T-helper 2 cell treated with Interferon-gamma antibody and Interleukin-4, amounts not matched to agents 5 μg/mL and 100 μg/mL, for 36 hours (primary cell): Measurements from ENCODE around the gene RMND5A.
"Not testable (repeated sequence)": the region's sequence is repeated elsewhere in the genome, so short reads cannot be mapped to it uniquely, and the experiment has no call there.

Experiments
- DNase-seq: peaks from one replicate; pipeline ENCODE4 v3.0.0; 2021; ENCODE audit warnings: low spot score
- H3K27ac Mint-ChIP-seq: one replicate; pipeline ENCODE4 v1.8.0; 2021; ENCODE audit warnings: mild to moderate bottlenecking, mixed read lengths
- H3K27me3 Mint-ChIP-seq: one replicate; pipeline ENCODE4 v1.8.0; 2021; ENCODE audit warnings: low read depth, mixed read lengths
- H3K36me3 Mint-ChIP-seq: one replicate; pipeline ENCODE4 v1.8.0; 2021; ENCODE audit warnings: low read depth, mixed read lengths
- H3K4me1 Mint-ChIP-seq: one replicate; pipeline ENCODE4 v1.8.0; 2021; ENCODE audit warnings: low read depth, mixed read lengths
- H3K4me3 Mint-ChIP-seq: one replicate; pipeline ENCODE4 v1.8.0; 2022; ENCODE audit warnings: mild to moderate bottlenecking, moderate library complexity, mixed read lengths
- H3K9me3 Mint-ChIP-seq: one replicate; pipeline ENCODE4 v1.8.0; 2021; ENCODE audit warnings: mixed read lengths

Gene RMND5A

DNA sequence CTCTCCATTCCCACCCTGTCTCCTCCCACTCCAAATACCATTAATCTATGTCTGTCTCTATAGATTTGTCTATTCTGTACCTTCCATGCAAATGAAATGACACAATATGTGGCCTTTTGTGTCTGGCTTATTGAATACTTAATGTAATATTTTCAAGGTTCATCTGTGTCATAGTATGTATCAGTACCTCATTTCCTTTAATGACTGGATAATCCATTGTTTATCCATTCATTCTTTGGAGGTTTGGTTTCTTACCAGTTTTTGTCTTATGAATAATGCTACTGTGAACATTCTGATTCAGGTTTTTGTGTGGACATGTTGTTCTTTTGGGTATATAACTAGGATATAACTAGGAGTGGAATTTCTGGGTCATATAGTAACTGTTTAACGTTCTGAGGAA, 14.8 kb downstream of the RMND5A start:
- H3K36me3 Mint-ChIP-seq, H3K4me1 Mint-ChIP-seq, H3K27me3 Mint-ChIP-seq, H3K4me3 Mint-ChIP-seq, DNase-seq, H3K9me3 Mint-ChIP-seq, H3K27ac Mint-ChIP-seq: not testable (repeated sequence)

DNA sequence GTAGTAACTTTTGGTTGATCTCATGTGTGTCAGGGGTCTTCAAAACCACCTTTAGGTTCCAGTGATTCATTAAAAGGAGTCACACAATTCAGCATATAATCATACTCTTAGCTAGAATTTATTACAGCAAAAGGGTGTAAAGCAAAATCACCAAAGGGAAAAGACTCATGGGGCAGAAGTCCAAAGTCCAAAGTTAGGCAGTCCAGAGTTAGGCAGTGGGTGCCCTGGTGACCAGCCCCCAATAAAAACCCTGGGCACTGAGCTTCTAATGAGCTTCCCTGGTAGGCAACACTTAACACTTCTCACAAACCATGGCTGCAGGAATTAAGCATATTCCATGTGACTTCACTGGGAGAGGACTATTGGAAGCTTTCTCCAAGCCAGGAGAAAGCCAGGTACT, 19.4 kb downstream of the RMND5A start:
- DNase-seq, H3K27me3 Mint-ChIP-seq, H3K27ac Mint-ChIP-seq, H3K4me1 Mint-ChIP-seq, H3K9me3 Mint-ChIP-seq, H3K4me3 Mint-ChIP-seq: not testable (repeated sequence)
- H3K36me3 Mint-ChIP-seq: peaks cover 11% of the 10 kb centered on the region

- not testable (repeated sequence) for H3K4me3 Mint-ChIP-seq, H3K27me3 Mint-ChIP-seq, H3K4me1 Mint-ChIP-seq, H3K9me3 Mint-ChIP-seq, DNase-seq, H3K27ac Mint-ChIP-seq
- peaks cover 11% of the 10 kb centered on the region for H3K36me3 Mint-ChIP-seq
Observed at GRCh38 chr2:86739889-86740288, 19.8 kb downstream of the RMND5A start.

DNA sequence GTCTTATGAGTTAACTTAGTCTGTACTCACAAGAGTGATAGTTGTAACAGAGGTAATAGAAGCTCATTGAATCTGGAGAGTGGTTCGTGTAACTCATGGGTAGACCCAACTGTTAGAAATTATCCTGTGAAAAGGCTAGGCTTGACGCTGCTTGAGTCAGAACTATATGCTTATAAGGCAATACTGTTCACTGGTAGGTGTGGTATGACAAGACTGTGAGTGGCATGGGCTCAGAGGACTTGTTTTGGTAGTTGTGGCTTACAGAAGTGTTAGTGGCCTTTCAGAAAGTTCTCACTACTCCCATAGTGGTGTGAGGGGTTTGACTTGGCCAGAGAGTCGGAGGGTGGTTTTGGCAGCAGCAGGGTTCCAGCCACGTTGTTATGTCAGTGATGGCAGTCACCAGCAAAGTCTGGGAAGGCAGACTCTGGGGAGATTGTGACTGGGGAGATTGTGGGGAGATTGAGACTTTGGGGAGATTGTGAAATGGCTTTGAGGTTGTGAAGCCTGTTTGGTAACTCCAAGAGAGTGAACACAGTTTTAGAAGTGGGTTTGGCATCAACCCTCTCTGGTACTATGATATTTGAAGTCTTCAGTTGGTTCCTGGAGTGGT, 21.9 kb downstream of the RMND5A start:
- not testable (repeated sequence) for H3K27ac Mint-ChIP-seq

GRCh38 chr2:86744152-86744551, 24.1 kb downstream of the RMND5A start:
- H3K4me3 Mint-ChIP-seq: no peak overlapping the region
- peaks cover 17% of the 10 kb centered on the region for H3K4me1 Mint-ChIP-seq
- H3K27me3 Mint-ChIP-seq: no peaks in the 10 kb centered on the region
- H3K9me3 Mint-ChIP-seq: peaks cover 4% of the 10 kb centered on the region
- H3K36me3 Mint-ChIP-seq: peaks cover 33% of the 10 kb centered on the region
- no peak overlapping the region for H3K27ac Mint-ChIP-seq
- no peak for DNase-seq

More for the DNA sequence above, 21.9 kb downstream of the RMND5A start:
- not testable (repeated sequence) for DNase-seq, H3K27me3 Mint-ChIP-seq, H3K9me3 Mint-ChIP-seq, H3K4me3 Mint-ChIP-seq
- peaks cover 11% of the 10 kb centered on the region for H3K4me1 Mint-ChIP-seq
- H3K36me3 Mint-ChIP-seq: peaks cover 18% of the 10 kb centered on the region

DNA sequence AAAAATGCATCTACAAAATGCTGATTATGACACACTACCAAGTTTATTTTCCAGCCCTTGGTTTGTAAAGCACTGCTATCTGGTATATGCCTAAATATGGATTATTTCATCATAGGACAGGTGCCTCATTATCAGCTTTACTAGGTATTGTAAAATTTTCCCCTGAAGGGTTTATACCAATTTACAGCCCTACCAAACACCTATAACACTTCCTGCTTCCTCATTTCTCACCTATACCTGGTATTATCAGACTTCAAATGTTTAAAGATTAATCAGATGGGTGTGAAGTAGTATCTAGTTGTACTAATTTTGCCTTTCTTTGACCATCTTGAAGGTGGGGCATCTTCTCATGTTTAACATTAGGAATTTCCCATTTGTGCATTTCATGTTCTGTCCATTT, 26.8 kb downstream of the RMND5A start:
- Mint-ChIP-seq H3K4me3 (no peak overlapping the region), H3K27ac (no peak overlapping the region), H3K27me3 (no peaks in the 10 kb centered on the region), H3K36me3 (peaks cover 57% of the 10 kb centered on the region), H3K4me1 (peaks cover 23% of the 10 kb centered on the region), H3K9me3 (peaks cover 21% of the 10 kb centered on the region)
- no peak for DNase-seq

- DNase-seq: no peak
- H3K27ac Mint-ChIP-seq: no peak overlapping the region
- H3K4me1 Mint-ChIP-seq: peaks cover 21% of the 10 kb centered on the region
- H3K9me3 Mint-ChIP-seq: peaks cover 21% of the 10 kb centered on the region
- H3K4me3 Mint-ChIP-seq: no peak overlapping the region
- H3K27me3 Mint-ChIP-seq: no peaks in the 10 kb centered on the region
- peaks cover 65% of the 10 kb centered on the region for H3K36me3 Mint-ChIP-seq
Observed at GRCh38 chr2:86747711-86748639, 27.9 kb downstream of the RMND5A start.

GRCh38 chr2:86750240-86750839, 30.2 kb downstream of the RMND5A start:
- peaks cover 21% of the 10 kb centered on the region for H3K9me3 Mint-ChIP-seq
- H3K36me3 Mint-ChIP-seq: peaks cover 64% of the 10 kb centered on the region
- no peak for DNase-seq
- no peak overlapping the region for H3K4me3 Mint-ChIP-seq
- H3K4me1 Mint-ChIP-seq: peaks cover 19% of the 10 kb centered on the region
- H3K27me3 Mint-ChIP-seq: no peaks in the 10 kb centered on the region
- no peak overlapping the region for H3K27ac Mint-ChIP-seq

DNA sequence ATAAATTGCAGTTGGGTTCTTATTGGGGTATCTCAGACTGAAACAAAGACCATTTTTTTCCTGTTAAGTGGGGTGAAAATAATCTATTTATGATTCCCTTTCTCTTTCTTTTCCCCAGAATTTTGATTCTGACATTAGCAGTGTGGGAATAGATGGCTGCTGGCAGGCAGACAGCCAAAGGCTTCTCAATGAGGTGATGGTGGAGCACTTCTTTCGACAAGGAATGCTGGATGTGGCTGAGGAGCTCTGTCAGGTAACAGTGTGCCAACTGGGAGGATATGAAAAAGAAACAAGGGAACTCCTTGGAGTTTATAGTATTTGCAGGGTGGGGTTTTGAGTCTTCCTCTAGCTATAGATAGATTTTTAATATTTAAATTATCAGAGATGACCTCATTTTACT, 31.7 kb downstream of the RMND5A start:
- Mint-ChIP-seq H3K4me1 (peaks cover 13% of the 10 kb centered on the region), H3K36me3 (peaks cover 69% of the 10 kb centered on the region), H3K27me3 (no peaks in the 10 kb centered on the region), H3K4me3 (no peak overlapping the region), H3K27ac (no peak overlapping the region), H3K9me3 (peaks cover 21% of the 10 kb centered on the region)
- DNase-seq: no peak

DNA sequence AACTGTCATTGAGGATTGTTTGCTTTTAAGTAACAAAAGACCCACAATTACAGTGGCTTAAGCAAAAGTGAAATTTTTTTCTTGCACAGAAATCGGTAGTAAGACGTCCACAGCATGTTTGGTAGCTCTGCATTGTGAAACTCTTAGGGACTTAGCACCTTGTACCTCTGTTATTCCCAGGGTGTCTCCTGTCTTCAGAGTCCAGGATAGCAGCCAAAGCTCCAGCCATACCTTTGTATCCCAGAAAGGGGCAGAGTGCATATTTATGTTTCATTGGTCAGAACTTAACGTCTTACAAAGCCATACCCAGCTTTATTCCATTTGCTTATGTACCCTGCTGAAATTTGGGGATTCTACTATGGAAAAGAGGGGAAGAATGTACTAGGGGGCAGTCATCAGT, 32.8 kb downstream of the RMND5A start:
- H3K4me1 Mint-ChIP-seq: peaks cover 6% of the 10 kb centered on the region
- no peak overlapping the region for H3K27ac Mint-ChIP-seq
- DNase-seq: no peak
- peaks cover 65% of the 10 kb centered on the region for H3K36me3 Mint-ChIP-seq
- no peaks in the 10 kb centered on the region for H3K27me3 Mint-ChIP-seq
- H3K4me3 Mint-ChIP-seq: no peak overlapping the region
- peaks cover 21% of the 10 kb centered on the region for H3K9me3 Mint-ChIP-seq

DNA sequence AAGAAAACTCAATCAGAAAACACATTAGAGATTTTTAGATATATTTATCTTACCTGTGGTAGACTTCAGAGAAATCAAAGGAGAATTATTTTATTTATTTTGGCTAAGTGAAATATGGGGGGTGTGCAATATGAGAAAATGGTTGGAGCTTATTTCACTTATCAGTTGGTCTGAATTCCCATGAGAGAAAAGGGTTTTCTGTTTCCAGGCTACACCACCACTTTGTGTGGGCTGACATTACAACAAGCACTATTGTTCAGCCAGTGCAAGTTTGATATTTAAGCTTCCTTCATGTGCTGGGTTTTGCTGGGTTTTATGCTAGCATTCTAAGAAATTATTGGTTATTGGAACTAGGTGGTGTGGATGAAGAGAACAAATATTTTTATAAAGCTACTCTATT, 33.5 kb downstream of the RMND5A start:
- no peak for DNase-seq
- H3K4me1 Mint-ChIP-seq: peaks cover 6% of the 10 kb centered on the region
- no peak overlapping the region for H3K27ac Mint-ChIP-seq
- peaks cover 61% of the 10 kb centered on the region for H3K36me3 Mint-ChIP-seq
- H3K27me3 Mint-ChIP-seq: no peaks in the 10 kb centered on the region
- H3K9me3 Mint-ChIP-seq: peaks cover 20% of the 10 kb centered on the region
- no peak overlapping the region for H3K4me3 Mint-ChIP-seq

DNA sequence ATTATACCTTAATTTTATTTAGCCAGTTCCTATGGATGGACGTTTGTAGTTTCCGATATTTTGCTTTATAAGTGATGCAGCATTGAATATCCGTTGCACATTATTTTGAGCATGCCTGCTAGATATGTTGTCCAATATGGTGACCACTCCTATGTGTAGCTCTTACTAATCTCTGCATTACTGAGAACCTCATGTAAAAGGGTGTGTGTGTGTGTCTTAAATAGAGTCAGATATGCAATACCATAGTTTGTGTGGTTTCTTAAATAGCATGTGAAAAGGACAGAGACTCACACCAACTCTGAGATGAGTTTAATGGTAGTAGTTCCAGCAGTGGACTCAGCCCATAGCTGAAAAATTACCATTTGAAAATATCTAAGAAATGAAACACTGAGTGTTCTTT, 38.3 kb downstream of the RMND5A start:
- Mint-ChIP-seq H3K9me3 (no peaks in the 10 kb centered on the region), H3K27ac (no peak overlapping the region), H3K4me1 (peaks cover 4% of the 10 kb centered on the region), H3K4me3 (no peak overlapping the region), H3K36me3 (peaks cover 25% of the 10 kb centered on the region), H3K27me3 (no peaks in the 10 kb centered on the region)
- no peak for DNase-seq

GRCh38 chr2:86760371-86760770, 40.3 kb downstream of the RMND5A start:
- Mint-ChIP-seq H3K27me3 (no peaks in the 10 kb centered on the region), H3K36me3 (peaks cover 19% of the 10 kb centered on the region), H3K4me1 (peaks cover 12% of the 10 kb centered on the region), H3K9me3 (no peaks in the 10 kb centered on the region), H3K4me3 (no peak overlapping the region), H3K27ac (no peak overlapping the region)
- no peak for DNase-seq

- Mint-ChIP-seq H3K36me3 (peaks cover 12% of the 10 kb centered on the region), H3K4me3 (no peak overlapping the region), H3K4me1 (peaks cover 12% of the 10 kb centered on the region), H3K27ac (no peak overlapping the region), H3K27me3 (no peaks in the 10 kb centered on the region), H3K9me3 (no peaks in the 10 kb centered on the region)
- DNase-seq: peak; percentile 15
Observed at GRCh38 chr2:86764661-86765309, 44.7 kb downstream of the RMND5A start.
